GM19397 (cell line): Measurements from ENCODE around the gene FSTL4.
"Not testable (repeated sequence)": the region's sequence is repeated elsewhere in the genome, so short reads cannot be mapped to it uniquely, and the experiment has no call there.

ENCODE experiments used
- ATAC-seq: cut with Tn5 transposase; IDR thresholded peaks from one replicate; pipeline ENCODE4 v1.9.1; 2021; ENCODE audit warnings: mild to moderate bottlenecking, moderate library complexity; ENCODE audit not compliant: unreplicated experiment

The FSTL4 gene

GRCh38 chr5:133460172-133460758 is 152.1 kb downstream of the FSTL4 start:
- no peak for ATAC-seq

GRCh38 chr5:133459474-133460160 is 152.7 kb downstream of the FSTL4 start:
- no peak for ATAC-seq

- no peak for ATAC-seq
These were observed 153.9 kb downstream of the FSTL4 start for GRCh38 chr5:133458435-133458834.

- no peak for ATAC-seq
These were observed 154.6 kb downstream of the FSTL4 start for GRCh38 chr5:133457439-133458355.

DNA sequence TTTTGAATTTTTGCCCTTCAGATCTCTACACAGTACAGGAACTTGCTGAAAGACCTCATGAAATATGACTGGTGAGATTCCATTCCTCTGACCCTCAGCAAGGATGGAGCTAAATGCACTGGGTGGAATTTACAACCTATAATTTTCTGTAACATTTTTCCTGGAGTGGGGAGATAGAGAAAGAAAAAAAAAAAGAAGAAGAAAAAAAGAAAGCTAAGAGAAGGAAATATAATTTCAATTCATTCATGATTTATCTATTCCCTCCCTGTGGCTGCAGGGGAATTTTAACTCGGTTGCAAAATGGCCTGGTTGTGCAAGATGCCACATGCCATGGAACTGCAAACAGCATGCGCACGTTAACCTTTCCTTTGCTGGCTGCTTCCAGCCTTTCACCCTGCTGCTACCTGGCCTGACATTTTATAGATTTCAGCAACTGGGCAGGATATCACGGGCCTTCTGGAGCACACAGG is 155.4 kb downstream of the FSTL4 start:
- no peak for ATAC-seq

DNA sequence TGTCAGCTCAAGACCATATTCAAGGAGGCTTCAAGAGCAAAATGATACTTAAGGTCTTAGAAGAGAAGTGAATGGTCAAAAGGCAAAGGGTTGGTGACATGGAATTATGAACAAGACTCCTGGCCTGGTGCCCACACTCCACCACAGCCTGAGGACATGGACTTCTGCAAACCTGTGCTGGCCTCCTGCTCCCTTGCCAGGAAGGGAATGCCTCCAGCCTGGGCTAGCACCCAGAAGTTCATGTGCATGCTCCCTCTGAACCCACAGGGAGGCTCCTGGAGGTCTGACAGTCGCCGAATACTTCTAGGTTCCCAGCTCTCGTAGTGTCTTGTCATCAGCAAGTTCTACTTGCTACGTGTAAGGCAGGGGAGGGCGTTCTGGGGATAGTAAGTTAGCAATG is 156.7 kb downstream of the FSTL4 start:
- ATAC-seq, result no peak

DNA sequence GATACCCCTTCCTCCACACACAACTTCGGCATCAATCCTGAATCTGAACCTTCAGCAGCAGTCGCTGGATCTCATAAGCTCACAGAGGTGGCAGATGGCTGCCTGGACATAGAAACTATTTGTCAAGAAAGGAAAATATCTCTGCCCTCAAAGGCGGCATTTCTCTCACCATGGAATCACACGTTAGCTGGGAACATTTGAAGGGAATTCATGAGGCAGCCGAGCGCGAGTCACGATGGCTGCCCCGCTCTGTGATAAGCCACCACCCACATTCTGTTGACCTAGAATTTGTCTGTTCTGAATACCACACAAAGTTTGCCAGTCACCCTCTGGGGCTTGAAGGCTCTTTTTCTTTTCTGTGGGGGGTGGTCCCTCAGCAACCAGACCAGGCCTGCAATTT is 157.9 kb downstream of the FSTL4 start:
- ATAC-seq, result no peak

- ATAC-seq, result no peak
These were observed 158.5 kb downstream of the FSTL4 start for GRCh38 chr5:133453831-133454230.

DNA sequence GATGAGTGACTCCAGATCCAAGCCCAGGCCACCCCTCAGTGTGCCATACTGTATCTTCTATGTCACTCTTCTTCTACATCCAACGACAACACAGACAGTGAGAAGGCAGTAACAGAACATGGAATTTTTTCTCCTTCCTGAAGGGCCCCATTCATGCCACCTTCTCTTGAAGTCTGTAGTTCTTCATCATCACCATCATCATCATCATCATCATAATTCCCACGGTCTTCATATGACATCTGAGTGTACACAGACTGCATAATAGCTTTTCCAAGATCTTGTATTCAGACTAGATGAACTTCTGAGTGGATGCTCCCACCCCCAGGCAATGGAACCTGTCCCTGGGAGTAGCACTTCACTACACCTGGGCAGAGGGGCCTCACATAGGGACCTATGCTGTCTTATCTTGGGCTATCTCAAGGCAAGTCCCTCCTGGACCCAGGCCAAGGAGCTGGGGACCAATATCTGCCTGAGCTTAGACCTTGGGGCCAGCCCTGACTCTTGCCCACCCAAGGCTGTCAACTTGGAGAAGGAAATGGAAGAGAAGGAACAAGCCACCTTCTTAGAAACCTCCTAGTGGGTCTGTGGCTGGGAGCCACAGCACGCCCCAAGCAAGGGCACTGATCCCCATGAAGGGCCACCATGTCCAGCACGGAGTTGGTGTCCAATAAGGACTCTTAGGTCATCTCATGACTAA is 159.1 kb downstream of the FSTL4 start:
- no peak for ATAC-seq

DNA sequence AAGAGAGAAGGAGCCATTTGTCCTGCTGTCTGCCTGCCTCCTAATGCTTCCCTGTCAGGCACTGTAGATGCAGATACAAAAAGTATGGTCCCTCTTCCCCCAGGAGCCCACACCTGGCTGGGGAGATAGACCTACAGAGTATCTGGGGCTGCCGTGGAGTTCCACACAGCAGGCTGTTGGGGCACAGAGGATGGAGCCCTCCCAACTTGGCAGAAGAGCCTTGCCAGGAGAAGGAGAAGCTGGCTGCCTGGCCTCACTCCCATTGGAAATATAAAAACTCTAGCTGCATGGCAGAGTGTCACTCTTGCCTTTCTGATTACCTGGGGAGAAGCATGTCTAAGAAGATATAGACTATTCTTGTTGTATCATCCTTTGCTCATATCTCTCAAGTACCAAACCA is 160.4 kb downstream of the FSTL4 start:
- ATAC-seq, result no peak

GRCh38 chr5:133450286-133450685 is 162.1 kb downstream of the FSTL4 start:
- ATAC-seq, result no peak

DNA sequence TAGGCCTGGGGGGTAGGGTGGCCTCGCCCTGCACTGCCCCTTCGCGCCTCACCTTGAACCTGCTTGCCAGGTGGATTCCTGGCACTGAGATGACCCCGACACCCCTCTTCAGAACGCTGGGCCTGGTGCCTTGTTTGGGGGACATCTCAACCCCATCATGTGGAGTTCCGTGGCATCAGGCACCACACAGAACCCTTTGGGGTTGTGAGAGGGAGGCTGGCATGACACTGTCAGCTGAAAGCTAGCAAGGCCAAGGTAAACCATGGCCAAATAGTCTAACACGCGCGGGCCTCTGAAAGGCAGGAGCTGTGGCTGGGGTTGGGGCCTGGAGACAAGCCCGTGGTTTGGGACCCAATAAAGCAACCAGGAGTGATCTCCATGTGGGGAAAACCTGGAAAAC is 163.2 kb downstream of the FSTL4 start:
- ATAC-seq, result no peak

GRCh38 chr5:133446440-133446839 is 165.9 kb downstream of the FSTL4 start:
- ATAC-seq, result no peak

GRCh38 chr5:133445744-133446143 is 166.6 kb downstream of the FSTL4 start:
- ATAC-seq, result no peak

DNA sequence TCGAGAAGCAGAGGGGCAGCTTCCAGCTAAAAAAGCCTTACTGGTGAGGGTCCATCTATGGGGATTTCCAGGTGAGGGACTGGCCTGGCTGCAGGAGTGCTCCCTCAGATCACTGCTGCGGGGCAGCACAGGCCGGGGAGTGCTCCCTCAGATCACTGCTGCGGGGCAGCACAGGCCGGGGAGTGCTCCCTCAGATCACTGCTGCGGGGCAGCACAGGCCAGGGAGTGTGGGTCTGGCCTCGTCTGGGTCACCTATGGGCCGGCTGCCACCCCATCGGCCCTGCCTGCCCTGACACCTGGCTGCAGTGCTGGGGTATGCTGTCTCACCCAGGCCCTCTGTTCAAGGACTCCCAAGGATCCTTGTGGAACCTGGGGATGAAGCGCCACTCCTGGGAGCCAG is 167.1 kb downstream of the FSTL4 start:
- ATAC-seq, result not testable (repeated sequence)

GRCh38 chr5:133444711-133445110 is 167.6 kb downstream of the FSTL4 start:
- no peak for ATAC-seq

GRCh38 chr5:133441166-133441815 is 171.1 kb downstream of the FSTL4 start:
- no peak for ATAC-seq

DNA sequence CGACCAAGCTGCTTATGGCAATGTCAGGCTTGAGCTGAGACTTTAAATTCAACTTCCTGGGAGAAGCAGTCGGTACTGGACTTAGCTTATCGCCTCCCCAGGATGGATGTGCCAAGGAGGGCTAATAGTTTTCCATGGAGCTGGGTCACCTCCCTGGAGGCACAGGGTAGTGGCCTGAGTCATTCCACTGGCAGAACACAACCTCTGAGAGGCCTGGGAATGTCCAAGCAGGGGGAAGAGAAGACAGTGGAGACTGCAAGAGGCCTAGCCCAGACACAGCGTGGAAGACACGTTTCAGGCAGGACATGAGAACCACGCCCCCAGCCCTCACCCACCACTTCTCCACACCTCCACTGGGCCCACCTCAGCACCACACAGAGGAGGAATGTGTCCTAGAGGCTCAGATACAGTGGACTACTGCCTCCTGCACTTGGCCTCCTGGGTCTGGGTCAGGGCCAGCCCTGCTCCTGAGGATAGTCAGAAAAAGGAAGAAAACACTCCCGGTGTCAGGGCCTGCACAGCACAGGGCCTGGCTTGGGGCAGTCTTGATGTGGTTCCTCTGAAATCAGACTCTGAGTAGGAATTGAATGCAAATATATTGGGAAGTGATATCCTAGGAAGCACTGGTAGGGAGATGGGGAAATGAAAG is 171.8 kb downstream of the FSTL4 start:
- ATAC-seq, result no peak

- ATAC-seq, result no peak
These were observed 172.5 kb downstream of the FSTL4 start for GRCh38 chr5:133439859-133440258.

- ATAC-seq, result no peak
These were observed 173.9 kb downstream of the FSTL4 start for GRCh38 chr5:133438487-133438886.
